ENCODE results near the gene C6orf141. TPM values are rescaled to one million over a fixed set of nuclear protein-coding genes. Genes with fewer than 3 reads are reported as not detected.
A peak's percentile ranks its signal among the peaks of the same experiment; 100 is the strongest.

C6orf141 gene
- polyA plus RNA-seq (2012; ENCODE audit: missing spikeins) = not detected

- FAIRE-seq = no peak
- peak; percentile 25 for DNase-seq (ENCODE audit: insufficient read length)
- TF ChIP-seq POLR2AphosphoS5 (IDR thresholded peaks at IDR 0.05; ENCODE audit: low read depth, low read length) = no peak
- TF ChIP-seq POLR2A (IDR thresholded peaks at IDR 0.05; ENCODE audit: low read depth, low read length) = no peak
- TF ChIP-seq TAF1 (IDR thresholded peaks at IDR 0.05; ENCODE audit: borderline replicate concordance, low read depth, low read length) = no peak
These were observed at the start of gene C6orf141 for GRCh38 chr6:49550492-49551077. TSS of gene C6orf141 (plus strand) at chr6:49550668. CDS start at chr6:49550793, 125 bp downstream.

GRCh38 chr6:49504666-49505065 is 45.8 kb upstream of the C6orf141 start:
- TF ChIP-seq POLR2A (IDR thresholded peaks at IDR 0.05; ENCODE audit: low read depth, low read length) (no peak), POLR2AphosphoS5 (IDR thresholded peaks at IDR 0.05; ENCODE audit: low read depth, low read length) (no peak), TAF1 (IDR thresholded peaks at IDR 0.05; ENCODE audit: borderline replicate concordance, low read depth, low read length) (no peak)
- FAIRE-seq (no peak), DNase-seq (ENCODE audit: insufficient read length) (no peak)

GRCh38 chr6:49506569-49507111 is 43.8 kb upstream of the C6orf141 start:
- TF ChIP-seq POLR2A (IDR thresholded peaks at IDR 0.05; ENCODE audit: low read depth, low read length) (no peak), POLR2AphosphoS5 (IDR thresholded peaks at IDR 0.05; ENCODE audit: low read depth, low read length) (no peak), TAF1 (IDR thresholded peaks at IDR 0.05; ENCODE audit: borderline replicate concordance, low read depth, low read length) (no peak)
- FAIRE-seq (no peak), DNase-seq (ENCODE audit: insufficient read length) (no peak)

- TF ChIP-seq POLR2A (IDR thresholded peaks at IDR 0.05; ENCODE audit: low read depth, low read length) = no peak
- no peak for TF ChIP-seq POLR2AphosphoS5 (IDR thresholded peaks at IDR 0.05; ENCODE audit: low read depth, low read length)
- no peak for TF ChIP-seq TAF1 (IDR thresholded peaks at IDR 0.05; ENCODE audit: borderline replicate concordance, low read depth, low read length)
- DNase-seq (ENCODE audit: insufficient read length) (no peak), FAIRE-seq (no peak)
These were observed 41.1 kb upstream of the C6orf141 start for GRCh38 chr6:49509342-49509741.

- no peak for DNase-seq (ENCODE audit: insufficient read length)
- FAIRE-seq = no peak
- TF ChIP-seq POLR2A (IDR thresholded peaks at IDR 0.05; ENCODE audit: low read depth, low read length) = no peak
- TF ChIP-seq TAF1 (IDR thresholded peaks at IDR 0.05; ENCODE audit: borderline replicate concordance, low read depth, low read length) = no peak
- no peak for TF ChIP-seq POLR2AphosphoS5 (IDR thresholded peaks at IDR 0.05; ENCODE audit: low read depth, low read length)
These were observed 37.1 kb upstream of the C6orf141 start for GRCh38 chr6:49513153-49513989.

- no peak for DNase-seq (ENCODE audit: insufficient read length)
- TF ChIP-seq POLR2AphosphoS5 (IDR thresholded peaks at IDR 0.05; ENCODE audit: low read depth, low read length) (no peak), TAF1 (IDR thresholded peaks at IDR 0.05; ENCODE audit: borderline replicate concordance, low read depth, low read length) (no peak)
- no peak for FAIRE-seq
These were observed 35.6 kb upstream of the C6orf141 start for GRCh38 chr6:49514571-49515484.

GRCh38 chr6:49515485-49516146 is 34.9 kb upstream of the C6orf141 start:
- DNase-seq (ENCODE audit: insufficient read length) (no peak), FAIRE-seq (no peak)
- TF ChIP-seq POLR2AphosphoS5 (IDR thresholded peaks at IDR 0.05; ENCODE audit: low read depth, low read length) = no peak
- TF ChIP-seq POLR2A (IDR thresholded peaks at IDR 0.05; ENCODE audit: low read depth, low read length) = no peak
- TF ChIP-seq TAF1 (IDR thresholded peaks at IDR 0.05; ENCODE audit: borderline replicate concordance, low read depth, low read length) = no peak

- DNase-seq (ENCODE audit: insufficient read length) = no peak
- TF ChIP-seq POLR2A (IDR thresholded peaks at IDR 0.05; ENCODE audit: low read depth, low read length) (no peak), TAF1 (IDR thresholded peaks at IDR 0.05; ENCODE audit: borderline replicate concordance, low read depth, low read length) (no peak), POLR2AphosphoS5 (IDR thresholded peaks at IDR 0.05; ENCODE audit: low read depth, low read length) (no peak)
- FAIRE-seq = no peak
These were observed 34.3 kb upstream of the C6orf141 start for GRCh38 chr6:49516147-49516505.

GRCh38 chr6:49517919-49518318 is 32.5 kb upstream of the C6orf141 start:
- DNase-seq (ENCODE audit: insufficient read length) = no peak
- TF ChIP-seq POLR2A (IDR thresholded peaks at IDR 0.05; ENCODE audit: low read depth, low read length) (no peak), TAF1 (IDR thresholded peaks at IDR 0.05; ENCODE audit: borderline replicate concordance, low read depth, low read length) (no peak), POLR2AphosphoS5 (IDR thresholded peaks at IDR 0.05; ENCODE audit: low read depth, low read length) (no peak)
- FAIRE-seq = no peak

- no peak for DNase-seq (ENCODE audit: insufficient read length)
- FAIRE-seq = no peak
- TF ChIP-seq POLR2AphosphoS5 (IDR thresholded peaks at IDR 0.05; ENCODE audit: low read depth, low read length) (no peak), TAF1 (IDR thresholded peaks at IDR 0.05; ENCODE audit: borderline replicate concordance, low read depth, low read length) (no peak), POLR2A (IDR thresholded peaks at IDR 0.05; ENCODE audit: low read depth, low read length) (no peak)
These were observed 30.8 kb upstream of the C6orf141 start for GRCh38 chr6:49519660-49520059.
